Activated T-cell treated with anti-CD3 and anti-CD28 coated beads, Interleukin-2, amount 50 U/mL, for 4 hours (primary cell): ENCODE results near the gene KLHL30. TPM values are rescaled to one million over a fixed set of nuclear protein-coding genes. Genes with fewer than 3 reads are reported as not detected.
"Not testable (repeated sequence)": the region's sequence is repeated elsewhere in the genome, so short reads cannot be mapped to it uniquely, and the experiment has no call there.

Experiments
- ATAC-seq, 2 donors: fragments of 200-7000 bp; cut with Tn5 transposase; one replicate each; pipeline ENCODE4 v1.10.0; 2021
- DNase-seq: peaks from one replicate; pipeline ENCODE4 v3.0.0-alpha.2; 2020
- H3K27me3 Mint-ChIP-seq: one replicate; pipeline ENCODE4 v1.8.0; 2021; ENCODE audit warnings: low read depth, mixed read lengths
- H3K36me3 Mint-ChIP-seq: one replicate; pipeline ENCODE4 v1.8.0; 2022; ENCODE audit warnings: mixed read lengths; ENCODE audit not compliant: insufficient read depth
- H3K4me1 Mint-ChIP-seq: one replicate; pipeline ENCODE4 v1.8.0; 2021; ENCODE audit warnings: low read depth, mixed read lengths
- H3K4me3 Mint-ChIP-seq: one replicate; pipeline ENCODE4 v1.8.0; 2021; ENCODE audit warnings: mild to moderate bottlenecking, moderate library complexity, mixed read lengths
- H3K9me3 Mint-ChIP-seq: one replicate; pipeline ENCODE4 v1.8.0; 2021; ENCODE audit warnings: mixed read lengths
- total RNA-seq, 3 donors: library from RNA; stranded (reverse); gene quantifications; one replicate each; pipeline ENCODE4 v1.2.1, GENCODE V29; 2021

Gene KLHL30
- total RNA-seq, 3 donors from 2014 or later: not detected

DNA sequence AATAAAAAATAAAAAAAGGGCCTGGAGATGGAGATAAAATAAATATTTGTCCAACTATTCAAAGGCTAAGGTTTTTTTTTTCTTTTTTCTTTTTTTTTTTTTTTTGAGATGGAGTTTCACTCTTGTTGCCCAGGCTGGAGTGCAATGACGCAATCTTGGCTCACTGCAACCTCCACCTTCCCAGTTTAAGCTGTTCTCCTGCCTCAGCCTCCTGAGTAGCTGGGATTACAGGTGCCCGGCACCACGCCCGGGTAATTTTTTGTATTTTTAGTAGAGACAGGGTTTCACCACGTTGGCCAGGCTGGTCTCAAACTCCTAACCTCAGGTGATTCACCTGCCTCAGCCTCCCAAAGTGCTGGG lies 32.6 kb downstream of the KLHL30 start:
- H3K9me3 Mint-ChIP-seq, ATAC-seq, DNase-seq, H3K27me3 Mint-ChIP-seq, H3K4me1 Mint-ChIP-seq, H3K4me3 Mint-ChIP-seq: not testable (repeated sequence)
- H3K36me3 Mint-ChIP-seq: peaks cover 39% of the 10 kb centered on the region

DNA sequence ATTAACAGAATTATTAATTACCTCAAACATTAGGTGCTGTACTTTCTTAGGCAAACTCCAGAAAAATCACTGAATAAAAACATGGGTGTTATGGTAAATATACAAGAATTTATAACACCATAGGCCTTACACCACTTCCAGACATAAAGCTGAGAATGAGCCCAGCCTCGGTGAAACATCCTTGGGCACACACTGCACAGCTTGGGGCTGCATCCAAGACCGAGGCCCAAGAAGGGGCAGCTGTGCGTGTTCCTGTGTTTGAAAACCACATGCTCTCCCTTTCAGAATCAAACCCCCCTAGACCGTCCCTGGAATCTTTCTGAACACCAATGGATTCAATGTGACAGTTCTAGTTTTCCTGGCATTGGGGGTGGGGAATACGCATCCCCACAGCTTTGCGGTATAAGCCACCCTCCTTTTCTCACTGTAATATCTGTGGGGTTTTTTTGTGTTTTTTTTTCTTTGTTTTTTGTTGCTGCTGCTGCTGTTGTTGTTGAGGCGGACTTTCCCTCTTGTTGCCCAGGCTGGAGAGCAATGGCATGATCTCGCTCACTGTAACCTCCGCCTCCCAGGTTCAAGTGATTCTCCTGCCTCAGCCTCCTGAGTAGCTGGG lies 33.2 kb downstream of the KLHL30 start:
- Mint-ChIP-seq H3K36me3 (peaks cover 44% of the 10 kb centered on the region), H3K27me3 (no peaks in the 10 kb centered on the region), H3K4me3 (no peak overlapping the region), H3K9me3 (no peaks in the 10 kb centered on the region), H3K4me1 (no peaks in the 10 kb centered on the region)
- DNase-seq (no peak), ATAC-seq (no peak)

GRCh38 chr2:238172439-238172838 lies 34.0 kb downstream of the KLHL30 start:
- Mint-ChIP-seq H3K36me3 (peaks cover 50% of the 10 kb centered on the region), H3K4me1 (no peaks in the 10 kb centered on the region), H3K27me3 (no peaks in the 10 kb centered on the region), H3K9me3 (no peaks in the 10 kb centered on the region), H3K4me3 (no peak overlapping the region)
- DNase-seq: no peak
- ATAC-seq: no peak

GRCh38 chr2:238173692-238174091 lies 35.2 kb downstream of the KLHL30 start:
- Mint-ChIP-seq H3K36me3 (peaks cover 50% of the 10 kb centered on the region), H3K27me3 (no peaks in the 10 kb centered on the region), H3K4me3 (no peak overlapping the region), H3K9me3 (no peaks in the 10 kb centered on the region), H3K4me1 (no peaks in the 10 kb centered on the region)
- no peak for DNase-seq
- no peak for ATAC-seq

- no peaks in the 10 kb centered on the region for H3K4me1 Mint-ChIP-seq
- DNase-seq: no peak
- H3K27me3 Mint-ChIP-seq: no peaks in the 10 kb centered on the region
- H3K36me3 Mint-ChIP-seq: peaks cover 53% of the 10 kb centered on the region
- H3K9me3 Mint-ChIP-seq: no peaks in the 10 kb centered on the region
- no peak overlapping the region for H3K4me3 Mint-ChIP-seq
- ATAC-seq: no peak
These were observed 35.8 kb downstream of the KLHL30 start for GRCh38 chr2:238174291-238174690.

- H3K4me1 Mint-ChIP-seq: no peaks in the 10 kb centered on the region
- H3K36me3 Mint-ChIP-seq: peaks cover 56% of the 10 kb centered on the region
- no peak overlapping the region for H3K4me3 Mint-ChIP-seq
- H3K27me3 Mint-ChIP-seq: no peaks in the 10 kb centered on the region
- no peak for DNase-seq
- H3K9me3 Mint-ChIP-seq: no peaks in the 10 kb centered on the region
- ATAC-seq: no peak
These were observed 36.2 kb downstream of the KLHL30 start for GRCh38 chr2:238174701-238175100.

- H3K9me3 Mint-ChIP-seq: no peaks in the 10 kb centered on the region
- no peak for DNase-seq
- no peaks in the 10 kb centered on the region for H3K27me3 Mint-ChIP-seq
- no peak overlapping the region for H3K4me3 Mint-ChIP-seq
- H3K4me1 Mint-ChIP-seq: no peaks in the 10 kb centered on the region
- no peak for ATAC-seq
- peaks cover 57% of the 10 kb centered on the region for H3K36me3 Mint-ChIP-seq
These were observed 38.1 kb downstream of the KLHL30 start for GRCh38 chr2:238176613-238177012.

DNA sequence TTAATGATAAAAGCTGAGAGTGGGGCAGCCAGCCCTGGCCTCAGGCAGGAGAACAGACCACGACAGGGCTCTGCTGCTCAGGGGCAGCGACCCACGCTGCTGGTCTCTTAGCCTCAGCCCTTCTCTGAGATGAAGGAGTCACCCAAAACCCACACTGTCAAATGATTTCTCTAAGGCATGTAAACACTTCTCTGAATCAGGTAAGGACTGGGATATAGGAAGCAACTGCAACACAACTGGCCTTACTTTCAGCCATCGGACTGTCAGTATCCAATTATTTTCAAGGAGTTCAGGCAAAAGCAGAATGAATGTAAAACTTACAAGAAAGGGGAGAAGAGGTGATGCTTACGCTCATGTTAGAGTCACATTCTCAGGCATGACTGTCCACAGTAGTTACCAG lies 42.1 kb downstream of the KLHL30 start:
- peaks cover 67% of the 10 kb centered on the region for H3K36me3 Mint-ChIP-seq
- H3K4me1 Mint-ChIP-seq: no peaks in the 10 kb centered on the region

DNA sequence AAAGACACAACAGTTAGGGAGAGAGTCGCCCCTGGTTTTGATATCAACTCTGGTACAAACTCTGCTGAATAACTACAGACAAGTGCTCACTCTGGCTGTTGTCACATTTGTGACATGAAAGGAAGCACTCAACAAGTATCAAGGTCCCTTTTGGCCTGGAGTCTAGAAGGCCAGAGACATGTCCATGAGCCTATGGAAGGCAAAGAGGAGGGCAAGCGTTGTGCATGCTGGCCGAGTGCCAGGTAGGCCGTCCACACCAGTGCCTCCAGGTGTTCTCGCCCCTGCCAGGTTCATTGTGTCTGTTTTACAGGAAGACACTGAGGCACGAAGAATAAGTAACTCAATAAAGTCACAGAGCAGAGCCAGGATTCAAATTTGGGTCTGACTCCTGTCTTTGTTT lies 43.9 kb downstream of the KLHL30 start:
- Mint-ChIP-seq H3K36me3 (peaks cover 66% of the 10 kb centered on the region), H3K4me3 (no peak overlapping the region), H3K27me3 (no peaks in the 10 kb centered on the region), H3K4me1 (no peaks in the 10 kb centered on the region), H3K9me3 (no peaks in the 10 kb centered on the region)
- ATAC-seq: no peak
- no peak for DNase-seq

More for the DNA sequence above, 42.1 kb downstream of the KLHL30 start:
- no peaks in the 10 kb centered on the region for H3K9me3 Mint-ChIP-seq
- no peak overlapping the region for H3K4me3 Mint-ChIP-seq
- H3K27me3 Mint-ChIP-seq: no peaks in the 10 kb centered on the region
- ATAC-seq: no peak
- DNase-seq: no peak

GRCh38 chr2:238183821-238184220 lies 45.4 kb downstream of the KLHL30 start:
- Mint-ChIP-seq H3K36me3 (peaks cover 75% of the 10 kb centered on the region), H3K4me3 (no peak overlapping the region), H3K9me3 (no peaks in the 10 kb centered on the region), H3K4me1 (no peaks in the 10 kb centered on the region), H3K27me3 (no peaks in the 10 kb centered on the region)
- DNase-seq: no peak
- peak; percentile 40 to 46 for ATAC-seq

DNA sequence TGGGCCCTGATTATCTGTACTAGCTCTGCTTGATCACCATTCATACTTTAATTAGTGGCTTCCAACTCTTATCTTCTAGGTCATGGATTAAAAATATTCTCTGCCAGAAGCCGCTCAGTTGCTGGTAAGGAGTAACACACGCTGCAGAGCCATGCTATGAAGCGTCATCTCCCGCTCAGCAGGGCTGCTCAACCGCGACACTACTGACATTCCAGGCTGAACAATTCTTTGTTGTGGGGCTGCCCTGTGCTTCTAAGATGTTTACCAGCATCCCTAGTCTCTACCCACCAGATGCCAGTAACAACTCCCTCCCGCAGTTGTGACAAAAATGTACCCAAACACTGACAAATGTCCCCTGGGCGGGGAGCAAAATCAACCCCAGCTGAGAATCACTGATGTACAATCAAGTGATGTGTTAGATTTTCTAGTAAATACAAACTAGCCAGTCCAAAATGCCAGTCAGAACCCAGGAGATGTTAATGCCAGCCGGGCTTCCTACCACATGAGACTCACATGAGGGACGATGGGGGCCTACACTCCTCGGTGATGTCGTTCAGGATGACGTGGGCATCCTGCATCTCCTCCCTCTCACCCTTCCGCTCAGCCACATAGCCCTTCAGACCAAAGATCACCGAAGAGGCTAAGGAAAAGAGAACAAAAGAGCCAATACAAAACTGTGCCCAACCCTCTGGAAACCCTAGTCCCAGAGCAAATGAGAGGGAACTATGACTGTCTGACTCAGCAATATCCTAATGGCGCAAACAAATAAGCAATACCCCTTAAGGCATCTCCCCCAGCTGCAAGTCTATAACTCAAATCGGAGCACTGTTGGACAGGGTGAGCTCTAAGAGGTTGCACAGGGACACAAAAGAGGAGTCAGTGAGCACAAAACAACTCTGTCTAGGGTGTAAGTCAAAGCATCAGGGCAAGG lies 49.4 kb downstream of the KLHL30 start:
- peaks cover 54% of the 10 kb centered on the region for H3K36me3 Mint-ChIP-seq
- no peaks in the 10 kb centered on the region for H3K9me3 Mint-ChIP-seq
- ATAC-seq (no peak), DNase-seq (no peak)
- H3K4me1 Mint-ChIP-seq: no peaks in the 10 kb centered on the region
- no peak overlapping the region for H3K4me3 Mint-ChIP-seq
- no peaks in the 10 kb centered on the region for H3K27me3 Mint-ChIP-seq

DNA sequence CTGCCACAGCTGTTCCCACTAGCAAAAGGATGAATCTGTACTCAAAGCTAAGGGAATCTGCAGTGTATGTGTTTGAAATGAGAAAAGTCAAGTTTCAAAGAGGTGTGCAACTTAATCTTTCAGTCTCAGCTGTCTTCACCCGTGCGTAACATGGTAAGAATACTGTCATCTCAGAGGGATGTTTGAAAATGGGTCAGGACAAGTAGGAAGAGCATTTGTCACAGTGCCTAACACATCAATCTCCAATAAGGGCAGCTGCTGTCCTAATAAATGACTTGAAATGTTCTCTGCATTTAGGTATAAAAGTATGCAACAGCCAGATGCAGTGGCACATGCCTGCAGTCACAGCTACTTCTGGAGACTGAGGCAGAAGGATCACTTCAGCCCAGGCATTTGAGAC lies 52.0 kb downstream of the KLHL30 start:
- ATAC-seq (no peak), DNase-seq (no peak)
- Mint-ChIP-seq H3K27me3 (no peaks in the 10 kb centered on the region), H3K36me3 (peaks cover 43% of the 10 kb centered on the region), H3K4me3 (no peak overlapping the region), H3K4me1 (peaks cover under 1% of the 10 kb centered on the region), H3K9me3 (no peaks in the 10 kb centered on the region)
